ENCODE measurements around the gene H2BW1.

- TF ChIP-seq CTCF (IDR thresholded peaks at IDR 0.05) (no peak), POLR2A (IDR thresholded peaks at IDR 0.05) (no peak), POLR2AphosphoS5 (IDR thresholded peaks at IDR 0.05; ENCODE audit: insufficient read depth in 1 of 2, low read depth in 1 of 2) (no peak)
Observed at GRCh38 chrX:104045642-104046041, 32.1 kb upstream of the H2BW1 start.
